Stimulated activated CD4-positive, alpha-beta T cell treated with anti-CD3 and anti-CD28 coated beads, Interleukin-12 subunit alpha, Interleukin-12 subunit beta, amount 100 ng/mL, for 24 hours (primary cell): ENCODE results near the gene TCF7L2.
A peak's percentile ranks its signal among the peaks of the same experiment; 100 is the strongest.

Source experiments
- DNase-seq, 2 experiments: peaks; one replicate each; pipeline ENCODE4 v3.0.0-alpha.2; 2020; ENCODE audit warnings: low read depth in 2 of 2

TCF7L2 gene

GRCh38 chr10:112949875-112950507 lies at the start of gene TCF7L2:
Gene TCF7L2, plus strand, starts transcription at chr10:112950247. Its CDS starts 510 bp downstream, at chr10:112950757.
- peak in 1 of 2 experiments; percentile 46 for DNase-seq

GRCh38 chr10:112902730-112903129 lies 47.3 kb upstream of the TCF7L2 start:
- no peak for DNase-seq

- no peak for DNase-seq
Observed at GRCh38 chr10:112904000-112904399, 46.0 kb upstream of the TCF7L2 start.

GRCh38 chr10:112906945-112907344 lies 43.1 kb upstream of the TCF7L2 start:
- no peak for DNase-seq

- no peak for DNase-seq
Observed at GRCh38 chr10:112907893-112908292, 42.2 kb upstream of the TCF7L2 start.

GRCh38 chr10:112911206-112911605 lies 38.8 kb upstream of the TCF7L2 start:
- DNase-seq, result no peak

- no peak for DNase-seq
Observed at GRCh38 chr10:112912410-112912928, 37.6 kb upstream of the TCF7L2 start.

GRCh38 chr10:112913255-112913654 lies 36.8 kb upstream of the TCF7L2 start:
- no peak for DNase-seq

GRCh38 chr10:112913661-112914287 lies 36.3 kb upstream of the TCF7L2 start:
- no peak for DNase-seq

- no peak for DNase-seq
Observed at GRCh38 chr10:112914288-112914952, 35.6 kb upstream of the TCF7L2 start.

- no peak for DNase-seq
Observed at GRCh38 chr10:112915590-112916572, 34.2 kb upstream of the TCF7L2 start.

GRCh38 chr10:112917681-112918080 lies 32.4 kb upstream of the TCF7L2 start:
- DNase-seq, result no peak

GRCh38 chr10:112918771-112919170 lies 31.3 kb upstream of the TCF7L2 start:
- no peak for DNase-seq

- no peak for DNase-seq
Observed at GRCh38 chr10:112919721-112920120, 30.3 kb upstream of the TCF7L2 start.

GRCh38 chr10:112926906-112927688 lies 22.9 kb upstream of the TCF7L2 start:
- DNase-seq, result no peak

- DNase-seq, result no peak
Observed at GRCh38 chr10:112927980-112928379, 22.1 kb upstream of the TCF7L2 start.

- DNase-seq, result no peak
Observed at GRCh38 chr10:112932658-112933057, 17.4 kb upstream of the TCF7L2 start.

- DNase-seq, result no peak
Observed at GRCh38 chr10:112934193-112934592, 15.9 kb upstream of the TCF7L2 start.

- no peak for DNase-seq
Observed at GRCh38 chr10:112938808-112939482, 11.1 kb upstream of the TCF7L2 start.

- no peak for DNase-seq
Observed at GRCh38 chr10:112945811-112946210, 4.2 kb upstream of the TCF7L2 start.
